ENCODE results near the gene IL4R. TPM values are rescaled to one million over a fixed set of nuclear protein-coding genes. Genes with fewer than 3 reads are reported as not detected.

IL4R gene
- total and polyA plus RNA-seq, 2 experiments from 2014 or later, result 6.4 to 17.6 TPM

DNA sequence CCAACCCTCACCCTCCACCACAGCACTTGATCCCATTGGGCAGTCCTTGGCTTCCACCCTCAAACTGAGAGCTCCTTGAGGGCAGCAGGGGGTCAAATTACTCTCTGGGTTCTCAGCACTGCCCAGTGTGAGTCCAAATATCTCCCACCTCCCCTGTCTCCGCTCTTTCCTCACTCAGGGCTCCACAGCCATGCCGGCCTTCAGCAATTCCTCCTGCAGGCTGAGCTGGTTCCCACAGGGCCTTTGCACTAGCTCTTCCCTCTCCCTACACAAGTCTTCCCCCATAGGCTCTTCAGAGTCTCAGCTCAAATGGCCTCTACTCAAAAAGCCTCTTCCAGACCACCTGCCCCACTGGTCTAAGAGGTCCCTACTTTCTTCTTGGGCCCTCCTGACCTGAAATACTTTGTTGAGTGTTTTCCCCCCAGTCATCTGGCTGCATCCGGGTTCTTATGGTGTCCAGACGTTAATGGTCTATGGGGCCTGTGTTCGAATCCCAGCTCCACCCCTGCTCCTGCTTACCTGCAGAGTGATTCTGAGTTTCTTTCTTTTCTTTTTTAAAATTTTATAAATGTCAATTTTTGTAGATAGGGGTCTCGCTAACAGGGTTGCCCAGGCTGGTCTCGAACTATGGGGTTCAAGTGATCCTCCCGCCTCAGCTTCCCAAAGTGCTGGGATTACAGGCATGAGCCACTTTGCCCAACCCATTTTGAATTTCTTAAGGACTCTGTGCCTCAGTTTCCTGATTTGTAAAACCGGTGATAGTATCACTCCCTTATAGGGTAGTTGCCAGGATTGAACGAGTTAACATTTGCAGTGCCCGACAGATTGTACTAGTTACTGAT lies 973 bp upstream of the IL4R start (continued):
- TF ChIP-seq, protein P1, sequence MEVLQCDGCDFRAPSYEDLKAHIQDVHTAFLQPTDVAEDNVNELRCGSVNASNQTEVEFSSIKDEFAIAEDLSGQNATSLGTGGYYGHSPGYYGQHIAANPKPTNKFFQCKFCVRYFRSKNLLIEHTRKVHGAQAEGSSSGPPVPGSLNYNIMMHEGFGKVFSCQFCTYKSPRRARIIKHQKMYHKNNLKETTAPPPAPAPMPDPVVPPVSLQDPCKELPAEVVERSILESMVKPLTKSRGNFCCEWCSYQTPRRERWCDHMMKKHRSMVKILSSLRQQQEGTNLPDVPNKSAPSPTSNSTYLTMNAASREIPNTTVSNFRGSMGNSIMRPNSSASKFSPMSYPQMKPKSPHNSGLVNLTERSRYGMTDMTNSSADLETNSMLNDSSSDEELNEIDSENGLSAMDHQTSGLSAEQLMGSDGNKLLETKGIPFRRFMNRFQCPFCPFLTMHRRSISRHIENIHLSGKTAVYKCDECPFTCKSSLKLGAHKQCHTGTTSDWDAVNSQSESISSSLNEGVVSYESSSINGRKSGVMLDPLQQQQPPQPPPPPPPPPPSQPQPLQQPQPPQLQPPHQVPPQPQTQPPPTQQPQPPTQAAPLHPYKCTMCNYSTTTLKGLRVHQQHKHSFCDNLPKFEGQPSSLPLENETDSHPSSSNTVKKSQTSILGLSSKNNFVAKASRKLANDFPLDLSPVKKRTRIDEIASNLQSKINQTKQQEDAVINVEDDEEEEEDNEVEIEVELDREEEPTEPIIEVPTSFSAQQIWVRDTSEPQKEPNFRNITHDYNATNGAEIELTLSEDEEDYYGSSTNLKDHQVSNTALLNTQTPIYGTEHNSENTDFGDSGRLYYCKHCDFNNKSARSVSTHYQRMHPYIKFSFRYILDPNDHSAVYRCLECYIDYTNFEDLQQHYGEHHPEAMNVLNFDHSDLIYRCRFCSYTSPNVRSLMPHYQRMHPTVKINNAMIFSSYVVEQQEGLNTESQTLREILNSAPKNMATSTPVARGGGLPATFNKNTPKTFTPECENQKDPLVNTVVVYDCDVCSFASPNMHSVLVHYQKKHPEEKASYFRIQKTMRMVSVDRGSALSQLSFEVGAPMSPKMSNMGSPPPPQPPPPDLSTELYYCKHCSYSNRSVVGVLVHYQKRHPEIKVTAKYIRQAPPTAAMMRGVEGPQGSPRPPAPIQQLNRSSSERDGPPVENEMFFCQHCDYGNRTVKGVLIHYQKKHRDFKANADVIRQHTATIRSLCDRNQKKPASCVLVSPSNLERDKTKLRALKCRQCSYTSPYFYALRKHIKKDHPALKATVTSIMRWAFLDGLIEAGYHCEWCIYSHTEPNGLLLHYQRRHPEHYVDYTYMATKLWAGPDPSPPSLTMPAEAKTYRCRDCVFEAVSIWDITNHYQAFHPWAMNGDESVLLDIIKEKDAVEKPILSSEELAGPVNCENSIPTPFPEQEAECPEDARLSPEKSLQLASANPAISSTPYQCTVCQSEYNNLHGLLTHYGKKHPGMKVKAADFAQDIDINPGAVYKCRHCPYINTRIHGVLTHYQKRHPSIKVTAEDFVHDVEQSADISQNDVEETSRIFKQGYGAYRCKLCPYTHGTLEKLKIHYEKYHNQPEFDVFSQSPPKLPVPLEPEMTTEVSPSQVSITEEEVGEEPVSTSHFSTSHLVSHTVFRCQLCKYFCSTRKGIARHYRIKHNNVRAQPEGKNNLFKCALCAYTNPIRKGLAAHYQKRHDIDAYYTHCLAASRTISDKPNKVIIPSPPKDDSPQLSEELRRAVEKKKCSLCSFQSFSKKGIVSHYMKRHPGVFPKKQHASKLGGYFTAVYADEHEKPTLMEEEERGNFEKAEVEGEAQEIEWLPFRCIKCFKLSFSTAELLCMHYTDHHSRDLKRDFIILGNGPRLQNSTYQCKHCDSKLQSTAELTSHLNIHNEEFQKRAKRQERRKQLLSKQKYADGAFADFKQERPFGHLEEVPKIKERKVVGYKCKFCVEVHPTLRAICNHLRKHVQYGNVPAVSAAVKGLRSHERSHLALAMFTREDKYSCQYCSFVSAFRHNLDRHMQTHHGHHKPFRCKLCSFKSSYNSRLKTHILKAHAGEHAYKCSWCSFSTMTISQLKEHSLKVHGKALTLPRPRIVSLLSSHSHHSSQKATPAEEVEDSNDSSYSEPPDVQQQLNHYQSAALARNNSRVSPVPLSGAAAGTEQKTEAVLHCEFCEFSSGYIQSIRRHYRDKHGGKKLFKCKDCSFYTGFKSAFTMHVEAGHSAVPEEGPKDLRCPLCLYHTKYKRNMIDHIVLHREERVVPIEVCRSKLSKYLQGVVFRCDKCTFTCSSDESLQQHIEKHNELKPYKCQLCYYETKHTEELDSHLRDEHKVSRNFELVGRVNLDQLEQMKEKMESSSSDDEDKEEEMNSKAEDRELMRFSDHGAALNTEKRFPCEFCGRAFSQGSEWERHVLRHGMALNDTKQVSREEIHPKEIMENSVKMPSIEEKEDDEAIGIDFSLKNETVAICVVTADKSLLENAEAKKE (CRISPR knock-in tag; IDR thresholded peaks at IDR 0.05), result no peak
- TF ChIP-seq, protein P2, sequence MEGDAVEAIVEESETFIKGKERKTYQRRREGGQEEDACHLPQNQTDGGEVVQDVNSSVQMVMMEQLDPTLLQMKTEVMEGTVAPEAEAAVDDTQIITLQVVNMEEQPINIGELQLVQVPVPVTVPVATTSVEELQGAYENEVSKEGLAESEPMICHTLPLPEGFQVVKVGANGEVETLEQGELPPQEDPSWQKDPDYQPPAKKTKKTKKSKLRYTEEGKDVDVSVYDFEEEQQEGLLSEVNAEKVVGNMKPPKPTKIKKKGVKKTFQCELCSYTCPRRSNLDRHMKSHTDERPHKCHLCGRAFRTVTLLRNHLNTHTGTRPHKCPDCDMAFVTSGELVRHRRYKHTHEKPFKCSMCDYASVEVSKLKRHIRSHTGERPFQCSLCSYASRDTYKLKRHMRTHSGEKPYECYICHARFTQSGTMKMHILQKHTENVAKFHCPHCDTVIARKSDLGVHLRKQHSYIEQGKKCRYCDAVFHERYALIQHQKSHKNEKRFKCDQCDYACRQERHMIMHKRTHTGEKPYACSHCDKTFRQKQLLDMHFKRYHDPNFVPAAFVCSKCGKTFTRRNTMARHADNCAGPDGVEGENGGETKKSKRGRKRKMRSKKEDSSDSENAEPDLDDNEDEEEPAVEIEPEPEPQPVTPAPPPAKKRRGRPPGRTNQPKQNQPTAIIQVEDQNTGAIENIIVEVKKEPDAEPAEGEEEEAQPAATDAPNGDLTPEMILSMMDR (conservative IDR thresholded peaks at IDR 0.05; ENCODE audit: low read depth in 2 of 2), result no peak
- TF ChIP-seq POLR2AphosphoS5 (IDR thresholded peaks at IDR 0.05; ENCODE audit: low read depth), result no peak
- no peak for TF ChIP-seq EZH2phosphoT487 (IDR thresholded peaks at IDR 0.05; ENCODE audit: unreplicated experiment)
- TF ChIP-seq CREB1 (CRISPR knock-in tag; IDR thresholded peaks at IDR 0.05; ENCODE audit: low read depth), result no peak
- no peak for TF ChIP-seq JUNB (IDR thresholded peaks at IDR 0.05; ENCODE audit: unreplicated experiment)
- TF ChIP-seq NANOG (IDR thresholded peaks at IDR 0.05; ENCODE audit: borderline replicate concordance), result no peak
- TF ChIP-seq, protein P3, sequence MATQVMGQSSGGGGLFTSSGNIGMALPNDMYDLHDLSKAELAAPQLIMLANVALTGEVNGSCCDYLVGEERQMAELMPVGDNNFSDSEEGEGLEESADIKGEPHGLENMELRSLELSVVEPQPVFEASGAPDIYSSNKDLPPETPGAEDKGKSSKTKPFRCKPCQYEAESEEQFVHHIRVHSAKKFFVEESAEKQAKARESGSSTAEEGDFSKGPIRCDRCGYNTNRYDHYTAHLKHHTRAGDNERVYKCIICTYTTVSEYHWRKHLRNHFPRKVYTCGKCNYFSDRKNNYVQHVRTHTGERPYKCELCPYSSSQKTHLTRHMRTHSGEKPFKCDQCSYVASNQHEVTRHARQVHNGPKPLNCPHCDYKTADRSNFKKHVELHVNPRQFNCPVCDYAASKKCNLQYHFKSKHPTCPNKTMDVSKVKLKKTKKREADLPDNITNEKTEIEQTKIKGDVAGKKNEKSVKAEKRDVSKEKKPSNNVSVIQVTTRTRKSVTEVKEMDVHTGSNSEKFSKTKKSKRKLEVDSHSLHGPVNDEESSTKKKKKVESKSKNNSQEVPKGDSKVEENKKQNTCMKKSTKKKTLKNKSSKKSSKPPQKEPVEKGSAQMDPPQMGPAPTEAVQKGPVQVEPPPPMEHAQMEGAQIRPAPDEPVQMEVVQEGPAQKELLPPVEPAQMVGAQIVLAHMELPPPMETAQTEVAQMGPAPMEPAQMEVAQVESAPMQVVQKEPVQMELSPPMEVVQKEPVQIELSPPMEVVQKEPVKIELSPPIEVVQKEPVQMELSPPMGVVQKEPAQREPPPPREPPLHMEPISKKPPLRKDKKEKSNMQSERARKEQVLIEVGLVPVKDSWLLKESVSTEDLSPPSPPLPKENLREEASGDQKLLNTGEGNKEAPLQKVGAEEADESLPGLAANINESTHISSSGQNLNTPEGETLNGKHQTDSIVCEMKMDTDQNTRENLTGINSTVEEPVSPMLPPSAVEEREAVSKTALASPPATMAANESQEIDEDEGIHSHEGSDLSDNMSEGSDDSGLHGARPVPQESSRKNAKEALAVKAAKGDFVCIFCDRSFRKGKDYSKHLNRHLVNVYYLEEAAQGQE (IDR thresholded peaks at IDR 0.05; ENCODE audit: unreplicated experiment), result no peak
- no peak for TF ChIP-seq ZNF114 (CRISPR knock-in tag; IDR thresholded peaks at IDR 0.05)
- no peak for TF ChIP-seq EZH2 (IDR thresholded peaks at IDR 0.05; ENCODE audit: low read depth, unreplicated experiment)

All from GM23338 (cell line).